ENCODE results near the gene B4GALT3.

Gene B4GALT3

DNA sequence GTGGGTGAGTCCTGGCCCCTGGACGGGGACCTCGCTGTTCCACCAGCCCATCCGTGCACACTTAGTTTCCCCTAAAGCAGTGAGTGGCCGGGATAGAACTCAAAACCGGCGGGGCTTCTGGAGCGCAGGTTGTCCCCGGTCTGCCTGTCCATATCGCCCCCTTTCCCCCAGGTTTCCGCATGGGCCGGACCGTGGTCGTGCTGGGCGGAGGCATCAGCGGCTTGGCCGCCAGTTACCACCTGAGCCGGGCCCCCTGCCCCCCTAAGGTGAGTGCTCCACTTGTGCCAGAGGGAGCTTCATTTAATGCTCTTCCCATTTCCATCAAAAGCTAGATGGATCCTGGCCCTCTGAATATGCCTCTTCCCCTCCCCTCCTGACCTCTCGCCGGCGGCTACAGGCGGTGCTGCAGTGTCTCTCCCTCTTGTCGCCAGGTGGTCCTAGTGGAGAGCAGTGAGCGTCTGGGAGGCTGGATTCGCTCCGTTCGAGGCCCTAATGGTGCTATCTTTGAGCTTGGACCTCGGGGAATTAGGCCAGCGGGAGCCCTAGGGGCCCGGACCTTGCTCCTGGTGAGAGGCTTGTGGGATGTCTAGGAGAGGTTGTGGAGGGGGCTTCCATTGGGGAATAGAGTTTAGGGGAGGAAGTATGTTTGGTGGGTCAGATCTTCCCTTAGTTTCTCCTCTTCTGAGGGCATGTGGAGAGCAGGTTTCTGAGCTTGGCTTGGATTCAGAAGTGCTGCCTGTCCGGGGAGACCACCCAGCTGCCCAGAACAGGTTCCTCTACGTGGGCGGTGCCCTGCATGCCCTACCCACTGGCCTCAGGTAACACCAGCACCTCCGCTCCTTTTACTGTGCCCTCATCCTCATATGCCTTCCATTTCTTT is 10.4 kb downstream of the B4GALT3 start:
- no peak for TF ChIP-seq GLIS3 (CRISPR knock-in tag; IDR thresholded peaks at IDR 0.05)
- TF ChIP-seq OSR1 (CRISPR knock-in tag; IDR thresholded peaks at IDR 0.05) = no peak
- TF ChIP-seq ZFP3 (CRISPR knock-in tag; IDR thresholded peaks at IDR 0.05) = no peak
- TF ChIP-seq, protein P1, sequence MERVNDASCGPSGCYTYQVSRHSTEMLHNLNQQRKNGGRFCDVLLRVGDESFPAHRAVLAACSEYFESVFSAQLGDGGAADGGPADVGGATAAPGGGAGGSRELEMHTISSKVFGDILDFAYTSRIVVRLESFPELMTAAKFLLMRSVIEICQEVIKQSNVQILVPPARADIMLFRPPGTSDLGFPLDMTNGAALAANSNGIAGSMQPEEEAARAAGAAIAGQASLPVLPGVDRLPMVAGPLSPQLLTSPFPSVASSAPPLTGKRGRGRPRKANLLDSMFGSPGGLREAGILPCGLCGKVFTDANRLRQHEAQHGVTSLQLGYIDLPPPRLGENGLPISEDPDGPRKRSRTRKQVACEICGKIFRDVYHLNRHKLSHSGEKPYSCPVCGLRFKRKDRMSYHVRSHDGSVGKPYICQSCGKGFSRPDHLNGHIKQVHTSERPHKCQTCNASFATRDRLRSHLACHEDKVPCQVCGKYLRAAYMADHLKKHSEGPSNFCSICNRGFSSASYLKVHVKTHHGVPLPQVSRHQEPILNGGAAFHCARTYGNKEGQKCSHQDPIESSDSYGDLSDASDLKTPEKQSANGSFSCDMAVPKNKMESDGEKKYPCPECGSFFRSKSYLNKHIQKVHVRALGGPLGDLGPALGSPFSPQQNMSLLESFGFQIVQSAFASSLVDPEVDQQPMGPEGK (CRISPR knock-in tag; IDR thresholded peaks at IDR 0.05; ENCODE audit: borderline replicate concordance) = no peak
- TF ChIP-seq ZNF8 (CRISPR knock-in tag; IDR thresholded peaks at IDR 0.05) = no peak
- TF ChIP-seq ISL1 (CRISPR knock-in tag; IDR thresholded peaks at IDR 0.05) = no peak
- TF ChIP-seq, protein P2, sequence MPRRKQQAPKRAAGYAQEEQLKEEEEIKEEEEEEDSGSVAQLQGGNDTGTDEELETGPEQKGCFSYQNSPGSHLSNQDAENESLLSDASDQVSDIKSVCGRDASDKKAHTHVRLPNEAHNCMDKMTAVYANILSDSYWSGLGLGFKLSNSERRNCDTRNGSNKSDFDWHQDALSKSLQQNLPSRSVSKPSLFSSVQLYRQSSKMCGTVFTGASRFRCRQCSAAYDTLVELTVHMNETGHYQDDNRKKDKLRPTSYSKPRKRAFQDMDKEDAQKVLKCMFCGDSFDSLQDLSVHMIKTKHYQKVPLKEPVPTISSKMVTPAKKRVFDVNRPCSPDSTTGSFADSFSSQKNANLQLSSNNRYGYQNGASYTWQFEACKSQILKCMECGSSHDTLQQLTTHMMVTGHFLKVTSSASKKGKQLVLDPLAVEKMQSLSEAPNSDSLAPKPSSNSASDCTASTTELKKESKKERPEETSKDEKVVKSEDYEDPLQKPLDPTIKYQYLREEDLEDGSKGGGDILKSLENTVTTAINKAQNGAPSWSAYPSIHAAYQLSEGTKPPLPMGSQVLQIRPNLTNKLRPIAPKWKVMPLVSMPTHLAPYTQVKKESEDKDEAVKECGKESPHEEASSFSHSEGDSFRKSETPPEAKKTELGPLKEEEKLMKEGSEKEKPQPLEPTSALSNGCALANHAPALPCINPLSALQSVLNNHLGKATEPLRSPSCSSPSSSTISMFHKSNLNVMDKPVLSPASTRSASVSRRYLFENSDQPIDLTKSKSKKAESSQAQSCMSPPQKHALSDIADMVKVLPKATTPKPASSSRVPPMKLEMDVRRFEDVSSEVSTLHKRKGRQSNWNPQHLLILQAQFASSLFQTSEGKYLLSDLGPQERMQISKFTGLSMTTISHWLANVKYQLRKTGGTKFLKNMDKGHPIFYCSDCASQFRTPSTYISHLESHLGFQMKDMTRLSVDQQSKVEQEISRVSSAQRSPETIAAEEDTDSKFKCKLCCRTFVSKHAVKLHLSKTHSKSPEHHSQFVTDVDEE (CRISPR knock-in tag; IDR thresholded peaks at IDR 0.05) = no peak
- no peak for TF ChIP-seq PPARA (CRISPR knock-in tag; IDR thresholded peaks at IDR 0.05; ENCODE audit: borderline replicate concordance)
- no peak for TF ChIP-seq TOX (CRISPR knock-in tag; IDR thresholded peaks at IDR 0.05; ENCODE audit: borderline replicate concordance)
- TF ChIP-seq BACH2 (CRISPR knock-in tag; IDR thresholded peaks at IDR 0.05; ENCODE audit: borderline replicate concordance) = no peak
- no peak for TF ChIP-seq ZFP30 (CRISPR knock-in tag; IDR thresholded peaks at IDR 0.05)
- TF ChIP-seq RARB (CRISPR knock-in tag; IDR thresholded peaks at IDR 0.05) = no peak
- TF ChIP-seq ZC3H10 (CRISPR knock-in tag; IDR thresholded peaks at IDR 0.05) = no peak
- no peak for TF ChIP-seq CSRNP3 (CRISPR knock-in tag; IDR thresholded peaks at IDR 0.05)
- no peak for TF ChIP-seq ESRRG (CRISPR knock-in tag; IDR thresholded peaks at IDR 0.05)
- TF ChIP-seq, protein P3, sequence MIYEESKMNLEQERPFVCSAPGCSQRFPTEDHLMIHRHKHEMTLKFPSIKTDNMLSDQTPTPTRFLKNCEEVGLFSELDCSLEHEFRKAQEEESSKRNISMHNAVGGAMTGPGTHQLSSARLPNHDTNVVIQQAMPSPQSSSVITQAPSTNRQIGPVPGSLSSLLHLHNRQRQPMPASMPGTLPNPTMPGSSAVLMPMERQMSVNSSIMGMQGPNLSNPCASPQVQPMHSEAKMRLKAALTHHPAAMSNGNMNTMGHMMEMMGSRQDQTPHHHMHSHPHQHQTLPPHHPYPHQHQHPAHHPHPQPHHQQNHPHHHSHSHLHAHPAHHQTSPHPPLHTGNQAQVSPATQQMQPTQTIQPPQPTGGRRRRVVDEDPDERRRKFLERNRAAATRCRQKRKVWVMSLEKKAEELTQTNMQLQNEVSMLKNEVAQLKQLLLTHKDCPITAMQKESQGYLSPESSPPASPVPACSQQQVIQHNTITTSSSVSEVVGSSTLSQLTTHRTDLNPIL (CRISPR knock-in tag; IDR thresholded peaks at IDR 0.05; ENCODE audit: low read depth) = no peak
- TF ChIP-seq CSDC2 (CRISPR knock-in tag; IDR thresholded peaks at IDR 0.05) = no peak

GRCh38 chr1:161165742-161166668 is 11.3 kb downstream of the B4GALT3 start, which contains the start of gene PPOX:
TSS of gene PPOX (plus strand) at chr1:161166426. CDS start at chr1:161166848, 422 bp downstream.
- ATAC-seq = peak; percentile 96
- TF ChIP-seq TCF4 (CRISPR knock-in tag; IDR thresholded peaks at IDR 0.05; ENCODE audit: borderline replicate concordance) = no peak
- TF ChIP-seq ARNTL (CRISPR knock-in tag; IDR thresholded peaks at IDR 0.05; ENCODE audit: borderline replicate concordance, low read depth) = no peak
- TF ChIP-seq ZC3H10 (CRISPR knock-in tag; IDR thresholded peaks at IDR 0.05) = no peak; the same call in 1 of the 2 replicates
- TF ChIP-seq ZNF70 (CRISPR knock-in tag; IDR thresholded peaks at IDR 0.05) = no peak
- no peak for TF ChIP-seq ISL1 (CRISPR knock-in tag; IDR thresholded peaks at IDR 0.05)
- TF ChIP-seq ZNF8 (CRISPR knock-in tag; IDR thresholded peaks at IDR 0.05) = no peak
- no peak for TF ChIP-seq SNAI2 (CRISPR knock-in tag; IDR thresholded peaks at IDR 0.05)

More for the DNA sequence above, 10.4 kb downstream of the B4GALT3 start:
- peak; percentile 33 for ATAC-seq

Data from SK-N-SH treated with all-trans-retinoic acid at 6 μM for 48 hours (cell line).